T-helper 9 cell (primary cell): ENCODE measurements around the gene CDYL.
A peak's percentile ranks its signal among the peaks of the same experiment; 100 is the strongest.

ENCODE experiments used
- DNase-seq: peaks from one replicate; pipeline ENCODE4 v3.0.0-alpha.2; 2020

The CDYL gene

DNA sequence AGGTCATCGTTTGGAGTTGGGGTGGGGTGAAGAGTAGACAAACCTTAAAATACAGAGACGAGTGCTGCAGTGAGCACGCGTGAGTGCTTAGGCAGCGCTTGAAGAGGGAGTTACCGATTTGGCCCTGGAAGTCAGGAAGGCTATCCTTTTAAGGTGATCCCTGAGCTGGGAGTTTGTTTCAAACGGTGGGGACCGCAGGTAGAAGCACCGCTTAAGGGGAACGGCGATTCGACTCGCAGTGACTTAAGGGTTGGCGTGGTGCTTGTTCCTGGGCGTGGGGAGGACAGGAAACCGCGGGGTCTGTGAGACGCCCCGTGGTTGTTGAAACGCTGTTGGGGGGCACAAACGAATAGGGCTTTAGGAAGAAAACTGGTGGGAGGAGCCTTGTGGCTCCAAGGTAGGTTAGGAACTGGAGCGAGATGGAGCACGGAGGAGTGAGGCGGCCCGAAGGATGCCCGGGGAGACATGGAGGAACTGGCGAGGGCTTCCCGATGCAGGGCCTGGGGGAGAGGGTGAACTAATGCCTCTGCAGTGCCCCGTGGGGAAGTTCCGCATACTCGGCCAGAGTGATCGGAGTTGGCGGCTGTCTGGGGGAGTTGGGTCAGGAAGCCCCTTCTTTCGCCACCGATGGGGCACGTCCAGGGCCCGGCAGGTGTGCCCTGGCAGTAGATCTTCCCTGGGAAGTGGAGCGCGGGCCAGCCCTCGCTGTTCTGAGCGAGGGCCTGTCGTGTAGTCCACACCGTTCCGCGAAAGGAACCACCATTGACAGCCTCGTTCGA lies 1.3 kb upstream of the CDYL start:
- peak; percentile 16 for DNase-seq

- DNase-seq: peak; percentile 62
These were observed 592 bp upstream of the CDYL start for GRCh38 chr6:4775494-4776130.

DNA sequence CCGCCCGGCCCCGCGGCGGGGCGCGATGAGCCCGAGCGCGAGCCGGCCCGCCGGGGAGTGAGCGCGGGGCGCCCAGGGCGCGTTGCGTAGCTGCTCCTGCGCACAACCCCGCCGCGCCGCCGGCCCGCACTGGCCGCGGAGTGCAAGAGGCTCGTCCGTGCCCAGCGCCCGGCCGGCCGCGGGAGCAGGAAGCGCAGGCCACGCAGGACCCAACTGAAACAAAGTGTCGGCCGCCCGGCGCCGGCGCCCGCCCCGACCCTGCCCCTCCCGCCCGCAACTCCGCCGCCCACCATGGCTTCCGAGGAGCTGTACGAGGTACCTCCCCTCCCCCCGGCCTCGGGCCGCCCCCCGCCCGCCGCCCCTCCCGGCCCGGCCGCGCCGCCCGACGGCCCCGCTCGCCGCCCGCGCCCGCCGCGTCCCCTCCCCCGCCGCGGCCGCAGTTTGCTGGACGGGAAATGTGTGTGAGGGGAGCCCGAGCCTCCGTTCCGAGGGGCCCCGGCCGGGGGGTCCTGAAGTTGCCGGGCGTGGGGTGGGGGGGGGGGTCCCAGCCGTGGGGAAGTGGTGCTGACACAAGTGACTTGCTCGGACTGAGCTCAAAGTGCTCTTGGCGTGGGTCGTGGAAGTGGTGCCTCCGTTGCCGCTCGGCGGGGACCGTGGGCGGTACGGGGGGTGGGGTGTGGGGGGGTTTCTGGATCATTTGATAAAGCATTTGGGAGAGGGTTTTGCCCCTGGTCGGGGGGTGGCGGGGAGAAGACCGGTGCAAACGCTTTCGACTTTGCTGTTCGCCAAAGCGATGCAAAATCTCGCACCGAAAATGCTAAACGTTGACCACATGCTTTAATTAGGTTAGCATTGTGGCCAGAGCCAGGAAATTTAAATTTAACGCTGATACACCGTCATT lies 539 bp downstream of the CDYL start:
- peak; percentile 28 for DNase-seq

- no peak for DNase-seq
These were observed 1.3 kb downstream of the CDYL start for GRCh38 chr6:4777394-4777935.

GRCh38 chr6:4778086-4778485 lies 1.9 kb downstream of the CDYL start:
- no peak for DNase-seq

GRCh38 chr6:4780360-4780812 lies 4.2 kb downstream of the CDYL start:
- DNase-seq: no peak

- no peak for DNase-seq
These were observed 5.2 kb downstream of the CDYL start for GRCh38 chr6:4781426-4781825.

DNA sequence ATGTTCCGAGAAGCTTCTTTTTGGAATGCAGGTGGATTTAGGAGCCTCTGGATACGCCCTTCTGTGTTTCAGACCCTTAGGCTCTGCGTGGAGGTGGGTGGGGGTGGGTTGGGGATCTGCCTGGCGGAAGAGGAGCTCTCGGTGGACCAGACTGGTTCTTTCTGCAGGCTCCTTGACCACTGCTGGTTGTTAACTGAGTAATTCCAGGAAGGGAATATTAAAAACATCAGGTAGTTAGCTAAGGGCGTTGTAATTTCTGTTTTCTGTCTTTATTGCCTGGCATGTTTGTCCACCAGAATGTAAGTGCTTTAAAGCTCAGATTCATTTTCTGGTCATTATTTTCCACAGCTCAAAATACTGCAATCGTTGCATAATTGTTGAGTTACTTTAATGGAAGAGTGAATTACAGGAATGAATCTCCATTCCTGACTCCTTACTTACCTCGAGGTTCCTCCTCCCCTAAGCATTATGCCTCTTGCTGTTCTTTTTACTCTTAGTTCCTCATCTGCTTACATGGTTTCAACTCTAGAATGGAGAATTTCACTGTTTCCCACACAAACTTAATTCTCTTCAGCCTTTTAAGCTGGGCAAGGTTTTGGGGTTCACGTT lies 5.9 kb downstream of the CDYL start:
- no peak for DNase-seq

- DNase-seq: no peak
These were observed 10.8 kb downstream of the CDYL start for GRCh38 chr6:4786996-4787395.

DNA sequence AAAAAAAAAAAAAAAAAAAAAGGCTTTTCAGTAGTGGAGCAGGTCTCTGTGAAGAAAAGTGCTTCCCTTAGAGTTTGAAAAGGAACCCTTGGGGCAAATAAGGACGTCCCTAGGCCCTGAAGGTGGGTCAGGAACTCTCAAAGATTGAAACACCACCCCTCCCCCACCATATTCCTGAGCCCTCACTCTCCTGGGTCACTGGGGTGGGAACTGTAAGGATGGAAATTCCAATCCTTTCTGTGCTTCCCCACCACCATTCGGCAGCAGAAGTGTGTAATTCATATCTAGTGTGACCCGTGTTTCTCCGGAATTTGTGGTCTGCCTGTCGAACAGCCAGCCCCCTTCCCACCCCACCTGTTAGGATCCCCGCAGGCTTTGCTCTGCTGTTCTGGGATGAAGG lies 12.3 kb downstream of the CDYL start:
- DNase-seq: no peak

GRCh38 chr6:4788953-4789584 lies 12.9 kb downstream of the CDYL start:
- DNase-seq: no peak

GRCh38 chr6:4790158-4790899 lies 14.1 kb downstream of the CDYL start:
- no peak for DNase-seq

DNA sequence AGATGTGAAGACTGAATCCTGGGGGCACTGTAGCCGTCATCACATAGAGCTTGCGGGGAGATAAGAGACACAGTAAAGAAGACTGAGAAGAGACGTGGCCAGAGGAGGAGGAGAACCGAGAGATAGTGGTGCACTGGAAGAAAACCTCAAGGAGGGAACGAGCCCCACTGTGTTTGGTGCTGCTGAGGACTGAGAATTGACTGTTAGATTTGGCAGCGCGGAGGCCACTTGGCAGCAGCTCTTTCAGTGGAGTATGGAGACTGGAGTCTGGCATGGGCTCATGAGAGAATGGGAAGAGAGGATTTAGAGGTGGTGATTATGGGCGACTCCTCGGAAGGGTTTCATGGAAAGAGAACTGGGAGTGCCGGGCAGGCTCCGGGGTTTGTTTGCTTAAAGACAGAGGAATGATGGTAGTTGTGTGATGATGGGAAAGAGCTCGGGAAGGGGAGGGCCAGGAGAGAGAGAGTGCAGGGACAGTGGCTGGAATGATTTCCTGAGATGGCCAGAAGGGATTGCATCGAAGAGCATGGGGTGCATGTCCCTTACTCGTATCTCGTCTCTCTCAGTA lies 18.0 kb downstream of the CDYL start:
- DNase-seq: no peak

GRCh38 chr6:4797587-4797986 lies 21.4 kb downstream of the CDYL start:
- no peak for DNase-seq

- no peak for DNase-seq
These were observed 23.7 kb downstream of the CDYL start for GRCh38 chr6:4799912-4800311.

DNA sequence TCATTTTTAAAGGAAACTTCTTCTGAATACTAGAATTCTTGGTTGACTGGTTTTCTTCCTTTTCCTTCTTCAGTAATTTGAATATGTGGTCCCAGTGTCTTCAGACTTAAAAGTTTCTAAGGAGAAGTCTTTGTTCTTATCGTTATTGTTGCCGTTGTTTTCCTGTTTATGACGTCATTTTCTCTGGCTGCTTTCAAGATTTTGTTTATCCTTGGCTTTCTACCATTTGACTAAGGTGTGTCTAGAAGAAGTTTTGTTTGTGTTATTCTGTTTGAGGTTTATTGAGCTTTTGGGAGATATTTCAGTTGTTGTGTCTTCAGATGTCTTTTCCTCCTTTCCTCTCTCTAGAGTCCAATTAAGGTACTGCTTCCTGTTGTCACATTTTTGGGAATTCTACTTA lies 24.5 kb downstream of the CDYL start:
- no peak for DNase-seq

DNA sequence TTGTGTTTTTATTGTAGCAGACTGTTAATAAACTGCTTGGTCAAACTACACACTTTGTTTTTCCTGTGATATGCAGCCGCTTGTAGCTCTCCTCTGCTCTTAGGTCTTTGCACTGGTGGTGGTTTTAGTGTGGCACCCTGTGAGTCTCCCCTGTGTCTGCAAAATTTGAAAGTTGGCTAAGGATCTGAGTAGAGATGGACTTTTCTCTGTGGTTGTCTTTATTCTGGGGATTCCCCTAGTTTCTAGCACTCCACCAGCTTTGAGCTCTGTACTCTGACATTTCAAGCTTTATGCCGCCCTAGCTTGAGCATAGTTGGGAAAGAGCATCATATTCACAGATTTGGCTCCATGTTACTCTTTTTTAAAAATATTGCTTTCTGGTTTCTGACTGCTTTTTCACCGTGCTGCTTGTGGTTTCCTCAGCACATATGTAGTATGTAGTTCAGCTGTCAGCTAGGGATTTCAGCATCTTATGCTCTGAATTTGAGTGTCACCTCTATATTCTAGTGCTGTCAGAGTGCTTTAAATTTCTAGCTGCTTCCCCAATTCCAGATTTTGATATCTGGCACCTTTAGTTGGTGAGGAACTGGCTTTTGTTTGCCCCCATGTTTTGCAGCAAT lies 25.4 kb downstream of the CDYL start:
- DNase-seq: no peak

- DNase-seq: no peak
These were observed 26.2 kb downstream of the CDYL start for GRCh38 chr6:4802312-4802935.

GRCh38 chr6:4803343-4803744 lies 27.1 kb downstream of the CDYL start:
- no peak for DNase-seq

- no peak for DNase-seq
These were observed 27.9 kb downstream of the CDYL start for GRCh38 chr6:4804095-4804494.
